K562 (cell line): ENCODE measurements around the gene AQP11. TPM values are rescaled to one million over a fixed set of nuclear protein-coding genes. Genes with fewer than 3 reads are reported as not detected.

Experiments
- ATAC-seq: fragments of 200-7000 bp; cut with Tn5 transposase; 3 replicates; pipeline ENCODE4 v1.9.1; 2020; ENCODE audit warnings: moderate library complexity
- BruUV-seq: library from RNA; stranded (reverse); fragments of 400-500 nt; replicated peaks from 2 replicates; lab custom pipeline; 2021; lab: Mats Ljungman, UMichigan
- CTCF ChIA-PET: fragments of 300-600 bp; formaldehyde crosslinking; extraction: SDS; loops from one replicate; lab custom pipeline; 2021; ENCODE audit warnings: low intra/inter-chr PET ratio; lab: Yijun Ruan, JAX
- POLR2A ChIA-PET: fragments of 300-600, 350-650 bp; sonication (Branson Sonifier 250); formaldehyde crosslinking; extraction: SDS; loops from one replicate; lab custom pipeline; 2021; ENCODE audit warnings: antibody characterized with exemption, inconsistent platforms; lab: Yijun Ruan, JAX
- DNase-seq, 4 experiments: peaks; one replicate each; pipeline versions ENCODE4 v3.0.0 to v3.0.0-alpha.2; 2011 to 2018; ENCODE audit warnings: low spot score in 3 of 4, mixed read lengths in 3 of 4; ENCODE audit errors: extremely low read depth in 1 of 4
- FAIRE-seq: peaks from 2 replicates; lab custom pipeline; 2011; peaks lifted over from hg19 to GRCh38; lab: Jason Lieb, UNC
- H2AFZ ChIP-seq: 2 replicates; pipeline ENCODE4 v1.6.0; 2011; ENCODE audit warnings: low read depth, low read length, control low read depth, inconsistent platforms
- H3K27ac ChIP-seq: fragments of 200-600 bp; 3 replicates; pipeline ENCODE4 v1.8.0; 2011; ENCODE audit warnings: low read depth, mild to moderate bottlenecking, control low read depth, inconsistent platforms, low read length, moderate library complexity, mixed read lengths; ENCODE audit errors: extremely low read depth
- H3K27me3 ChIP-seq, 2 experiments: fragments of 300-600 bp in 1 of 2; 2 replicates in 1 of 2; 3 replicates in 1 of 2; pipeline versions ENCODE4 v1.6.0 to v1.8.0; 2011; ENCODE audit warnings: inconsistent platforms in 2 of 2, low read length in 2 of 2, mild to moderate bottlenecking in 1 of 2, mixed read lengths in 1 of 2, moderate library complexity in 1 of 2; ENCODE audit not compliant: control insufficient read depth in 2 of 2, insufficient read depth in 2 of 2
- H3K36me3 ChIP-seq: fragments of 300-600 bp; 3 replicates; pipeline ENCODE4 v1.8.0; 2011; ENCODE audit warnings: mild to moderate bottlenecking, low read length, inconsistent platforms; ENCODE audit not compliant: control insufficient read depth, insufficient read depth
- H3K4me1 ChIP-seq, 2 experiments: fragments of 200-600 bp in 1 of 2; replicated peaks in 1 of 2; 2 replicates in 1 of 2; 3 replicates in 1 of 2; pipeline versions ENCODE4 v1.5.1 to v1.8.0; 2011; ENCODE audit warnings: inconsistent platforms in 2 of 2, low read length in 2 of 2, mild to moderate bottlenecking in 1 of 2, mixed read lengths in 1 of 2, moderate library complexity in 1 of 2; ENCODE audit not compliant: control insufficient read depth in 2 of 2, insufficient read depth in 2 of 2
- H3K4me2 ChIP-seq: 2 replicates; pipeline ENCODE4 v1.6.1; 2011; ENCODE audit warnings: low read length, control low read depth, inconsistent platforms, mixed read lengths; ENCODE audit not compliant: insufficient read depth
- H3K4me3 ChIP-seq: fragments of 200-600 bp; sonication (generic), shearing (Covaris generic); 2 replicates; pipeline ENCODE4 v1.5.1; 2016; ENCODE audit warnings: control low read depth, inconsistent platforms
- H3K79me2 ChIP-seq: fragments of 200-600 bp; 3 replicates; pipeline ENCODE4 v1.8.0; 2011; ENCODE audit warnings: low read length, inconsistent platforms; ENCODE audit not compliant: control insufficient read depth, insufficient read depth
- H3K9ac ChIP-seq, 2 experiments: 2 replicates each; pipeline versions ENCODE4 v1.6.0 to v1.6.1; 2011; ENCODE audit warnings: low read depth in 2 of 2, low read length in 2 of 2, control low read depth in 1 of 2, inconsistent platforms in 1 of 2, mild to moderate bottlenecking in 1 of 2, mixed read lengths in 1 of 2; ENCODE audit not compliant: insufficient read depth in 1 of 2
- H3K9me1 ChIP-seq: one replicate; pipeline ENCODE4 v1.6.0; 2011; ENCODE audit warnings: inconsistent platforms, mild to moderate bottlenecking, low read length, moderate library complexity; ENCODE audit not compliant: control insufficient read depth, insufficient read depth
- H3K9me3 ChIP-seq: replicated peaks from 2 replicates; pipeline ENCODE4 v1.5.1; 2011; ENCODE audit warnings: low read depth, low read length, inconsistent platforms; ENCODE audit not compliant: control insufficient read depth, insufficient read depth
- H4K20me1 ChIP-seq: replicated peaks from 2 replicates; pipeline ENCODE4 v1.6.1; 2011; ENCODE audit warnings: low read length, inconsistent platforms, mixed read lengths; ENCODE audit not compliant: control insufficient read depth, insufficient read depth
- ARNT ChIP-seq, 2 experiments: fragments of 450-650 bp; IDR thresholded peaks; 2 replicates each; pipeline ENCODE4 v1.6.1; 2016; ENCODE audit warnings: mild to moderate bottlenecking in 1 of 2
- BRD9 ChIP-seq: fragments of 450-650 bp; IDR thresholded peaks from 2 replicates; pipeline ENCODE4 v1.6.1; 2018; ENCODE audit warnings: low read depth; ENCODE audit not compliant: partially characterized antibody
- EP300 ChIP-seq: IDR thresholded peaks from 2 replicates; pipeline ENCODE4 v1.6.1; 2012; ENCODE audit warnings: low read length, improper control_type of control experiment
- ESRRA ChIP-seq: fragments of 450-650 bp; IDR thresholded peaks from 2 replicates; pipeline ENCODE4 v1.6.1; 2014; ENCODE audit warnings: low read depth, mild to moderate bottlenecking, moderate library complexity, borderline replicate concordance
- FOXA1 ChIP-seq: fragments of 450-650 bp; IDR thresholded peaks from 2 replicates; pipeline ENCODE4 v1.6.1; 2016; ENCODE audit warnings: mild to moderate bottlenecking, borderline replicate concordance
- HMG20B ChIP-seq: fragments of 250-450 bp; sonication (Bioruptor Pico); IDR thresholded peaks from 2 replicates; pipeline ENCODE4 v1.5.0; 2021; ENCODE audit warnings: mild to moderate bottlenecking
- IFI16 ChIP-seq: fragments of 250-450 bp; sonication (Bioruptor Pico); IDR thresholded peaks from 2 replicates; pipeline ENCODE4 v2.1.2; 2022; ENCODE audit warnings: mild to moderate bottlenecking, inconsistent platforms
- MNT ChIP-seq, 2 experiments: fragments of 450-650 bp; conservative IDR thresholded peaks; 2 replicates each; pipeline ENCODE4 v1.6.1; 2017; ENCODE audit warnings: mild to moderate bottlenecking in 2 of 2, moderate library complexity in 2 of 2
- NFXL1 ChIP-seq: fragments of 450-650 bp; formaldehyde crosslinking; IDR thresholded peaks from 2 replicates; pipeline ENCODE4 v1.4.0; 2021; ENCODE audit warnings: mild to moderate bottlenecking
- NRF1 ChIP-seq, 2 experiments: fragments of 450-650 bp; IDR thresholded peaks in 1 of 2; conservative IDR thresholded peaks in 1 of 2; 2 replicates each; pipeline ENCODE4 v1.6.1; 2014; ENCODE audit warnings: mild to moderate bottlenecking in 2 of 2
- PHB2 ChIP-seq: fragments of 450-650 bp; IDR thresholded peaks from 2 replicates; pipeline ENCODE4 v1.6.1; 2017; ENCODE audit warnings: low read depth
- RBM15 ChIP-seq: fragments of 200-400 bp; formaldehyde crosslinking; IDR thresholded peaks from 2 replicates; pipeline ENCODE4 v1.6.1; 2018; ENCODE audit warnings: mild to moderate bottlenecking, low read length, moderate library complexity; ENCODE audit not compliant: insufficient read depth
- SLC30A9 ChIP-seq: fragments of 250-450 bp; sonication (Bioruptor Pico); IDR thresholded peaks from 2 replicates; pipeline ENCODE4 v1.8.0; 2022; ENCODE audit warnings: mild to moderate bottlenecking, moderate library complexity
- ZBTB26 ChIP-seq: fragments of 450-650 bp; formaldehyde crosslinking; IDR thresholded peaks from 2 replicates; pipeline ENCODE4 v1.4.0; 2022; ENCODE audit warnings: missing genetic modification characterization
- ZNF253 ChIP-seq: fragments of 250-450 bp; sonication (Bioruptor Pico); conservative IDR thresholded peaks from 2 replicates; pipeline ENCODE4 v1.6.1; 2021; ENCODE audit warnings: mild to moderate bottlenecking
- ZNF274 ChIP-seq: IDR thresholded peaks from 2 replicates; pipeline ENCODE4 v1.6.1; 2011; ENCODE audit warnings: low read depth, mild to moderate bottlenecking, low read length, moderate library complexity, borderline replicate concordance
- ZNF408 ChIP-seq: fragments of 250-450 bp; sonication (Bioruptor Pico); IDR thresholded peaks from 2 replicates; pipeline ENCODE4 v1.4.0; 2020; ENCODE audit warnings: low read depth, mild to moderate bottlenecking, moderate library complexity
- ZNF584 ChIP-seq: fragments of 200-800 bp; sonication (Bioruptor generic); IDR thresholded peaks from 2 replicates; pipeline ENCODE4 v1.6.1; 2016; ENCODE audit warnings: low read depth, mild to moderate bottlenecking, missing genetic modification characterization, missing compliant biosample characterization
- ZNF766 ChIP-seq: fragments of 200-800 bp; sonication (Bioruptor generic); conservative IDR thresholded peaks from 2 replicates; pipeline ENCODE4 v1.6.1; 2016; ENCODE audit warnings: missing genetic modification characterization, missing compliant biosample characterization
- WGBS: fragments of 100-300 bp; shearing (Covaris generic); methylation state at CpG from one replicate; pipeline ENCODE4 v1.1.6; 2016; ENCODE audit warnings: low coverage, mixed read lengths; ENCODE audit not compliant: insufficient coverage; ENCODE audit errors: missing lambda C conversion rate; 5-methylcytosine and 5-hydroxymethylcytosine counted together
- in situ Hi-C: fragments of 300-500 bp; cut with MboI; formaldehyde crosslinking; loops from 4 replicates; pipeline ENCODE4 v1.15.0; 2018; ENCODE audit warnings: inconsistent platforms, mixed read lengths
- intact Hi-C: fragments of 100-400 bp; cut with micrococcal nuclease; formaldehyde crosslinking; loops from 2 replicates; pipeline ENCODE4 v1.14.2; 2022
- polyA plus RNA-seq, 8 experiments: library from polyadenylated mRNA; depleted of rRNA in 4 of 8; stranded (reverse) in 5 of 8; unstranded in 3 of 8; fragments of >200 nt; fragmentation: Nextera tagmentation in 2 of 8; fragmentation: Illumina TruSeq in 1 of 8; extraction: Ambion mirVana in 2 of 8; extraction: Trizol in 1 of 8; gene quantifications; 2 replicates each; pipeline versions ENCODE4 v1.2.1 to v1.2.3, GENCODE V29; 2011 to 2014; ENCODE audit warnings: inconsistent platforms in 1 of 8, missing spikeins in 1 of 8
- total RNA-seq, 7 experiments: library from RNA; depleted of rRNA in 6 of 7; stranded (reverse); fragments of >200 nt in 6 of 7; fragmentation: Illumina TruSeq in 2 of 7; extraction: Trizol in 2 of 7; gene quantifications; 2 replicates each; pipeline versions ENCODE4 v1.2.1 to v1.2.3, GENCODE V29; 2011 to 2021; ENCODE audit warnings: low replicate concordance in 1 of 7
- TF ChIP-seq, protein P1 (sequence below), 2 experiments: IDR thresholded peaks; 2 replicates each; pipeline ENCODE4 v1.6.1; 2012; ENCODE audit warnings: improper control_type of control experiment in 2 of 2, low read depth in 2 of 2, low read length in 2 of 2, borderline replicate concordance in 1 of 2

The AQP11 gene
- total and polyA plus RNA-seq, 9 of the 15 experiments (the other 6 are each of a cell fraction or from before 2014, with no cell fraction given): 0.09 to 1.0 (median 0.36) TPM

DNA sequence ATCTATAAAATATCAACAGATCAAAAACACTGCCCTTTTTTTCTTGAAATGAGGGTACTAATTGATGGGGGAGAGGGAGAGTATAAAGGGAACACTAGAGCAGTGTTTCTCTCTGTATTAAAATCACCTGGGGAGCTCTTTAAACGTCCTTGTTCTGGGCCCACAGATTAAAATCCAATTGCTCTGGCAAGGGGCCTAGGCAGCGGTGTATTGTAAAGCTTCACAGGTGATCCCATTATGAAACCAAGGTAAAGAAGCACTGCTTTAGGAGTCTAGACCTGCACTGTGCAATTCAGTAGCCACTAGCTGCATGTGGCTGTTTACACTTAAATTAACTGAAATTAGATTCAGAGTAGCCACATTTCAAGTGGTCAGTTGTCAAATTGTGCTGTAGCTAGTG, 3.0 kb downstream of the AQP11 start:
- intact Hi-C loops: no loop called here
- Histone ChIP-seq H3K9ac (no peak overlapping the region), H4K20me1 (no peaks in the 10 kb centered on the region), H3K79me2 (no peaks in the 10 kb centered on the region), H2AFZ (no peak overlapping the region), H3K27me3 (no peaks in the 10 kb centered on the region), H3K27ac (no peak overlapping the region), H3K9me3 (no peaks in the 10 kb centered on the region), H3K4me1 (peaks cover 4 to 18% of the 10 kb centered on the region in 2 experiments; a peak in 3 of 5 replicates), H3K4me2 (no peak overlapping the region), H3K9me1 (no peaks in the 10 kb centered on the region)
- WGBS: 23% methylated on average over 2 of the region's 2 CpGs
- DNase-seq: no peak
- POLR2A ChIA-PET: interaction anchor here (2.4 kb wide), 1 partner anchor 10 kb away, joined by 8 read pairs; no protein-coding TSS in a partner anchor
- in situ Hi-C loops: no loop called here
- no TSS peak for BruUV-seq
- TF ChIP-seq ZNF274 (no peak), ZBTB26 (CRISPR knock-in tag) (no peak), RBM15 (no peak), ZNF766 (CRISPR knock-in tag) (no peak), ZNF253 (no peak), ZNF408 (CRISPR knock-in tag) (no peak), MNT (conservative IDR thresholded peaks at IDR 0.05) (no peak), ZNF584 (no peak), BRD9 (no peak), NFXL1 (CRISPR knock-in tag) (no peak), ESRRA (no peak), FOXA1 (no peak), SLC30A9 (CRISPR knock-in tag) (no peak), ARNT (IDR thresholded peaks at IDR 0.05) (no peak), HMG20B (CRISPR knock-in tag) (no peak), EP300 (no peak), NRF1 (conservative IDR thresholded peaks at IDR 0.05 in 1 of 2, IDR thresholded peaks at IDR 0.05 in 1 of 2) (no peak), IFI16 (CRISPR knock-in tag) (no peak), PHB2 (no peak)
- TF ChIP-seq, protein P1, sequence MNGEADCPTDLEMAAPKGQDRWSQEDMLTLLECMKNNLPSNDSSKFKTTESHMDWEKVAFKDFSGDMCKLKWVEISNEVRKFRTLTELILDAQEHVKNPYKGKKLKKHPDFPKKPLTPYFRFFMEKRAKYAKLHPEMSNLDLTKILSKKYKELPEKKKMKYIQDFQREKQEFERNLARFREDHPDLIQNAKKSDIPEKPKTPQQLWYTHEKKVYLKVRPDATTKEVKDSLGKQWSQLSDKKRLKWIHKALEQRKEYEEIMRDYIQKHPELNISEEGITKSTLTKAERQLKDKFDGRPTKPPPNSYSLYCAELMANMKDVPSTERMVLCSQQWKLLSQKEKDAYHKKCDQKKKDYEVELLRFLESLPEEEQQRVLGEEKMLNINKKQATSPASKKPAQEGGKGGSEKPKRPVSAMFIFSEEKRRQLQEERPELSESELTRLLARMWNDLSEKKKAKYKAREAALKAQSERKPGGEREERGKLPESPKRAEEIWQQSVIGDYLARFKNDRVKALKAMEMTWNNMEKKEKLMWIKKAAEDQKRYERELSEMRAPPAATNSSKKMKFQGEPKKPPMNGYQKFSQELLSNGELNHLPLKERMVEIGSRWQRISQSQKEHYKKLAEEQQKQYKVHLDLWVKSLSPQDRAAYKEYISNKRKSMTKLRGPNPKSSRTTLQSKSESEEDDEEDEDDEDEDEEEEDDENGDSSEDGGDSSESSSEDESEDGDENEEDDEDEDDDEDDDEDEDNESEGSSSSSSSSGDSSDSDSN (IDR thresholded peaks at IDR 0.05; ENCODE audit: borderline replicate concordance in 1 of 2, low read depth in 2 of 2, low read length in 2 of 2): no peak
- TF ChIP-seq, all 486 proteins: peak for 0
- CTCF ChIA-PET: no interaction called here
- FAIRE-seq (no peak), ATAC-seq (no peak)
- Histone ChIP-seq H3K36me3 (no peaks in the 10 kb centered on the region), H3K4me3 (no peak overlapping the region)
